PFSK-1 (cell line): ENCODE results near the gene NIPA2.

Experiments used
- FOXP2 ChIP-seq: optimal IDR thresholded peaks from 2 replicates; pipeline ENCODE3; 2011; ENCODE audit warnings: borderline replicate concordance, control low read depth, inconsistent platforms; ENCODE audit not compliant: insufficient read depth; ENCODE audit errors: extremely low read length, extremely low read depth
- POLR2AphosphoS5 ChIP-seq: IDR thresholded peaks from 2 replicates; pipeline ENCODE4 v1.6.1; 2012; ENCODE audit warnings: low read depth, mild to moderate bottlenecking, control low read depth, low read length, moderate library complexity
- REST ChIP-seq, 2 experiments: IDR thresholded peaks; 2 replicates each; pipeline versions ENCODE4 v1.6.1 to v1.8.0; 2011 to 2012; ENCODE audit warnings: low read depth in 2 of 2, low read length in 2 of 2, control low read depth in 1 of 2, inconsistent platforms in 1 of 2, mild to moderate bottlenecking in 1 of 2, moderate library complexity in 1 of 2; ENCODE audit not compliant: insufficient read depth in 1 of 2
- SIN3A ChIP-seq: IDR thresholded peaks from 2 replicates; pipeline ENCODE4 v1.6.1; 2012; ENCODE audit warnings: mild to moderate bottlenecking, low read length, moderate library complexity, borderline replicate concordance; ENCODE audit not compliant: insufficient read depth
- TAF1 ChIP-seq: IDR thresholded peaks from 2 replicates; pipeline ENCODE4 v1.6.1; 2012; ENCODE audit warnings: low read length, control low read depth, borderline replicate concordance; ENCODE audit not compliant: insufficient read depth

- no peak for TF ChIP-seq POLR2AphosphoS5
- no peak for TF ChIP-seq TAF1
- TF ChIP-seq FOXP2 = no peak
- TF ChIP-seq REST (IDR thresholded peaks at IDR 0.05; ENCODE audit: insufficient read depth in 1 of 2, low read depth in 2 of 2, low read length in 2 of 2) = no peak
- no peak for TF ChIP-seq SIN3A
Measured at GRCh38 chr15:22866079-22866478, 27.6 kb downstream of the NIPA2 start.
